NB4 (cell line): Measurements from ENCODE around the gene C6orf47.

Source experiments
- POLR2A ChIP-seq: IDR thresholded peaks from 2 replicates; pipeline ENCODE4 v1.6.1; 2011; ENCODE audit warnings: mild to moderate bottlenecking; ENCODE audit not compliant: insufficient read length; ENCODE audit errors: extremely low read depth
- TF ChIP-seq, protein P1 (sequence below): IDR thresholded peaks from one replicate; pipeline ENCODE4 v1.5.1; 2012; ENCODE audit warnings: low read depth, low read length

DNA sequence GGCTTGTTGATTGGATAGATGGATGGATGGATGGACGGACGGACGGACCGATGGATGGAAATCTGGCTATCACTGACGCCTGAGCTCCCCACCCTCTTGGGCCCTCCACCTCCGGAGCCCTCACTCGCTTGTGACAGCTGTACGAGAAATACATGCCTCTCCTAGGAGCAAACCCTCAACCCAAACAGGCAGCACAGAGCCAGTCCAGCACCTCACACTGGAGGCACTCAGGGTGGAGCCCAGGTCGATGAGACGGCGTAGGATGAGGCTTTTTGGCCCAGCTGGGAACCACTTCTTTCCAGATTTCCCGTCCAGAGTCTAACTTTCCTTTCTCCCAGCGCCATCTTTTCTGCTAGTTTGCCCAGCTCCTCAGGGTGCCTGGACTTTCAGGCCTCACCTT is 23.0 kb upstream of the C6orf47 start:
- TF ChIP-seq POLR2A: no peak
- TF ChIP-seq, protein P1, sequence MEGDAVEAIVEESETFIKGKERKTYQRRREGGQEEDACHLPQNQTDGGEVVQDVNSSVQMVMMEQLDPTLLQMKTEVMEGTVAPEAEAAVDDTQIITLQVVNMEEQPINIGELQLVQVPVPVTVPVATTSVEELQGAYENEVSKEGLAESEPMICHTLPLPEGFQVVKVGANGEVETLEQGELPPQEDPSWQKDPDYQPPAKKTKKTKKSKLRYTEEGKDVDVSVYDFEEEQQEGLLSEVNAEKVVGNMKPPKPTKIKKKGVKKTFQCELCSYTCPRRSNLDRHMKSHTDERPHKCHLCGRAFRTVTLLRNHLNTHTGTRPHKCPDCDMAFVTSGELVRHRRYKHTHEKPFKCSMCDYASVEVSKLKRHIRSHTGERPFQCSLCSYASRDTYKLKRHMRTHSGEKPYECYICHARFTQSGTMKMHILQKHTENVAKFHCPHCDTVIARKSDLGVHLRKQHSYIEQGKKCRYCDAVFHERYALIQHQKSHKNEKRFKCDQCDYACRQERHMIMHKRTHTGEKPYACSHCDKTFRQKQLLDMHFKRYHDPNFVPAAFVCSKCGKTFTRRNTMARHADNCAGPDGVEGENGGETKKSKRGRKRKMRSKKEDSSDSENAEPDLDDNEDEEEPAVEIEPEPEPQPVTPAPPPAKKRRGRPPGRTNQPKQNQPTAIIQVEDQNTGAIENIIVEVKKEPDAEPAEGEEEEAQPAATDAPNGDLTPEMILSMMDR: no peak
